SK-N-SH treated with all-trans-retinoic acid at 6 μM for 48 hours (cell line): ENCODE data around the gene GADD45B.
A peak's percentile ranks its signal among the peaks of the same experiment; 100 is the strongest.

Experiments used
- ATAC-seq: fragments of 200-7000 bp; cut with Tn5 transposase; 3 replicates; pipeline ENCODE4 v1.9.1; 2020; ENCODE audit warnings: mild to moderate bottlenecking, moderate library complexity
- ARNTL ChIP-seq: fragments of 450-650 bp; formaldehyde crosslinking; IDR thresholded peaks from 2 replicates; pipeline ENCODE4 v1.5.0; 2020; ENCODE audit warnings: low read depth, mild to moderate bottlenecking, moderate library complexity, borderline replicate concordance
- BACH2 ChIP-seq: fragments of 250-450 bp; sonication (Bioruptor Pico); IDR thresholded peaks from 2 replicates; pipeline ENCODE4 v1.9.0; 2021; ENCODE audit warnings: mild to moderate bottlenecking, borderline replicate concordance
- CREB5 ChIP-seq: fragments of 250-450 bp; sonication (Bioruptor Pico); IDR thresholded peaks from 2 replicates; pipeline ENCODE4 v1.5.1; 2020; ENCODE audit warnings: low read depth, mild to moderate bottlenecking, moderate library complexity
- CSDC2 ChIP-seq: fragments of 250-450 bp; sonication (Bioruptor Pico); IDR thresholded peaks from 2 replicates; pipeline ENCODE4 v1.5.0; 2020; ENCODE audit warnings: mild to moderate bottlenecking, moderate library complexity
- CSRNP3 ChIP-seq: fragments of 250-450 bp; sonication (Bioruptor Pico); IDR thresholded peaks from 2 replicates; pipeline ENCODE4 v1.5.1; 2021; ENCODE audit warnings: mild to moderate bottlenecking, moderate library complexity
- ESRRG ChIP-seq: fragments of 250-450 bp; sonication (Bioruptor Pico); IDR thresholded peaks from 2 replicates; pipeline ENCODE4 v1.6.1; 2021; ENCODE audit warnings: mild to moderate bottlenecking
- GLIS3 ChIP-seq: fragments of 250-450 bp; sonication (Bioruptor Pico); IDR thresholded peaks from 2 replicates; pipeline ENCODE4 v1.5.0; 2020; ENCODE audit warnings: mild to moderate bottlenecking, moderate library complexity
- ISL1 ChIP-seq: fragments of 250-450 bp; sonication (Bioruptor Pico); IDR thresholded peaks from 2 replicates; pipeline ENCODE4 v2.1.2; 2022; ENCODE audit warnings: mild to moderate bottlenecking, moderate library complexity
- OSR1 ChIP-seq: fragments of 250-450 bp; sonication (Bioruptor Pico); IDR thresholded peaks from 2 replicates; pipeline ENCODE4 v1.8.0; 2022; ENCODE audit warnings: moderate library complexity, mild to moderate bottlenecking, inconsistent platforms
- PATZ1 ChIP-seq: fragments of 250-450 bp; sonication (Bioruptor Pico); IDR thresholded peaks from 2 replicates; pipeline ENCODE4 v1.8.0; 2020; ENCODE audit warnings: mild to moderate bottlenecking, moderate library complexity, borderline replicate concordance
- POU6F1 ChIP-seq: fragments of 250-450 bp; sonication (Bioruptor Pico); IDR thresholded peaks from 2 replicates; pipeline ENCODE4 v1.8.0; 2021; ENCODE audit warnings: low read depth, mild to moderate bottlenecking, moderate library complexity, borderline replicate concordance
- RARB ChIP-seq: fragments of 250-450 bp; sonication (Bioruptor Pico); IDR thresholded peaks from 2 replicates; pipeline ENCODE4 v1.8.0; 2021; ENCODE audit warnings: mild to moderate bottlenecking, moderate library complexity
- SNAI2 ChIP-seq: fragments of 250-450 bp; sonication (Bioruptor Pico); IDR thresholded peaks from 2 replicates; pipeline ENCODE4 v1.5.0; 2020; ENCODE audit warnings: mild to moderate bottlenecking, moderate library complexity
- TCF4 ChIP-seq: fragments of 250-450 bp; sonication (Bioruptor Pico); IDR thresholded peaks from 2 replicates; pipeline ENCODE4 v1.8.0; 2021; ENCODE audit warnings: mild to moderate bottlenecking, moderate library complexity, borderline replicate concordance
- TOX ChIP-seq: fragments of 250-450 bp; sonication (Bioruptor Pico); IDR thresholded peaks from 2 replicates; pipeline ENCODE4 v1.8.0; 2021; ENCODE audit warnings: mild to moderate bottlenecking, moderate library complexity, borderline replicate concordance
- TSHZ2 ChIP-seq: fragments of 250-450 bp; sonication (Bioruptor Pico); IDR thresholded peaks from 2 replicates; pipeline ENCODE4 v1.5.0; 2020; ENCODE audit warnings: mild to moderate bottlenecking, moderate library complexity
- ZC3H10 ChIP-seq: fragments of 250-450 bp; sonication (Bioruptor Pico); IDR thresholded peaks from 2 replicates; pipeline ENCODE4 v1.5.1; 2021; ENCODE audit warnings: mild to moderate bottlenecking, moderate library complexity
- ZFP3 ChIP-seq: fragments of 250-450 bp; sonication (Bioruptor Pico); IDR thresholded peaks from 2 replicates; pipeline ENCODE4 v1.5.0; 2020; ENCODE audit warnings: mild to moderate bottlenecking, moderate library complexity
- ZFP30 ChIP-seq: fragments of 450-650 bp; formaldehyde crosslinking; IDR thresholded peaks from 2 replicates; pipeline ENCODE4 v1.5.0; 2022; ENCODE audit warnings: mild to moderate bottlenecking, moderate library complexity
- ZNF565 ChIP-seq: fragments of 450-650 bp; formaldehyde crosslinking; conservative IDR thresholded peaks from 2 replicates; pipeline ENCODE4 v1.5.0; 2020; ENCODE audit warnings: low read depth, mild to moderate bottlenecking, moderate library complexity
- ZNF8 ChIP-seq: fragments of 450-650 bp; formaldehyde crosslinking; IDR thresholded peaks from 2 replicates; pipeline ENCODE4 v1.5.0; 2020; ENCODE audit warnings: mild to moderate bottlenecking, moderate library complexity

The GADD45B gene

GRCh38 chr19:2488405-2488941 is 12.5 kb downstream of the GADD45B start:
- TF ChIP-seq BACH2 (CRISPR knock-in tag), result no peak
- no peak for TF ChIP-seq TOX (CRISPR knock-in tag)
- no peak for TF ChIP-seq GLIS3
- no peak for TF ChIP-seq ZNF8 (CRISPR knock-in tag)
- no peak for TF ChIP-seq POU6F1 (CRISPR knock-in tag)
- TF ChIP-seq ZFP3 (CRISPR knock-in tag), result no peak
- no peak for TF ChIP-seq ZC3H10 (CRISPR knock-in tag)
- TF ChIP-seq ZNF565, result no peak
- no peak for TF ChIP-seq ESRRG
- TF ChIP-seq TSHZ2 (CRISPR knock-in tag), result no peak
- no peak for TF ChIP-seq ARNTL (CRISPR knock-in tag)
- TF ChIP-seq ISL1 (CRISPR knock-in tag), result no peak
- TF ChIP-seq SNAI2 (CRISPR knock-in tag), result no peak
- no peak for TF ChIP-seq TCF4
- no peak for TF ChIP-seq CSDC2 (CRISPR knock-in tag)
- peak; percentile 5; the same call in 2 of the 3 replicates for ATAC-seq

- ATAC-seq, result peak; percentile 60
- no peak for TF ChIP-seq CSRNP3 (CRISPR knock-in tag)
- no peak for TF ChIP-seq TSHZ2 (CRISPR knock-in tag)
- no peak for TF ChIP-seq ARNTL (CRISPR knock-in tag)
- no peak for TF ChIP-seq TCF4
- no peak for TF ChIP-seq CREB5 (CRISPR knock-in tag)
- no peak for TF ChIP-seq ZNF8 (CRISPR knock-in tag)
- no peak for TF ChIP-seq BACH2 (CRISPR knock-in tag)
These were observed 13.2 kb downstream of the GADD45B start for GRCh38 chr19:2488942-2489731.

- ATAC-seq, result no peak
- TF ChIP-seq TOX (CRISPR knock-in tag), result no peak
- TF ChIP-seq ZFP30, result no peak
- no peak for TF ChIP-seq PATZ1
- TF ChIP-seq CSDC2 (CRISPR knock-in tag), result no peak
- TF ChIP-seq ARNTL (CRISPR knock-in tag), result no peak
- no peak for TF ChIP-seq ISL1 (CRISPR knock-in tag)
- TF ChIP-seq RARB (CRISPR knock-in tag), result no peak
- no peak for TF ChIP-seq POU6F1 (CRISPR knock-in tag)
- no peak for TF ChIP-seq GLIS3
- no peak for TF ChIP-seq SNAI2 (CRISPR knock-in tag)
- no peak for TF ChIP-seq ZNF565
- TF ChIP-seq TCF4, result no peak
- TF ChIP-seq OSR1 (CRISPR knock-in tag), result no peak
These were observed 14.7 kb downstream of the GADD45B start for GRCh38 chr19:2490659-2491058.
